A673 (cell line): ENCODE measurements around the gene POLDIP2. TPM values are rescaled to one million over a fixed set of nuclear protein-coding genes. Genes with fewer than 3 reads are reported as not detected.

ENCODE experiments used
- BruUV-seq: library from RNA; stranded (reverse); fragments of 400-500 nt; replicated peaks from 2 replicates; lab custom pipeline; 2021; lab: Mats Ljungman, UMichigan
- CTCF ChIA-PET: fragments of 300-600 bp; sonication (Branson Sonifier 250); formaldehyde crosslinking; loops from one replicate; lab custom pipeline; 2022; ENCODE audit warnings: antibody characterized with exemption; lab: Charles Lee
- POLR2A ChIA-PET: fragments of 300-600 bp; sonication (Branson Sonifier 250); formaldehyde crosslinking; loops from one replicate; lab custom pipeline; 2022; ENCODE audit warnings: antibody characterized with exemption; ENCODE audit not compliant: low non-redundant PET; lab: Charles Lee
- DNase-seq: peaks from one replicate; pipeline ENCODE4 v3.0.0-alpha.2; 2015; ENCODE audit warnings: low spot score
- H3K27ac ChIP-seq: fragments of 200-600 bp; sonication (generic); 2 replicates; pipeline ENCODE4 v1.5.1; 2016; ENCODE audit warnings: mixed run types, low read depth, mild to moderate bottlenecking, mixed read lengths, antibody characterized with exemption, low read length; ENCODE audit not compliant: poor library complexity, severe bottlenecking
- H3K27me3 ChIP-seq: fragments of 200-600 bp; sonication (generic); replicated peaks from 2 replicates; pipeline ENCODE4 v1.6.1; 2017; ENCODE audit warnings: mixed run types, low read depth, mild to moderate bottlenecking, mixed read lengths, antibody characterized with exemption, low read length; ENCODE audit not compliant: insufficient read depth, poor library complexity
- H3K36me3 ChIP-seq: fragments of 200-600 bp; sonication (generic); 2 replicates; pipeline ENCODE4 v1.6.1; 2016; ENCODE audit warnings: mixed run types, mild to moderate bottlenecking, mixed read lengths, antibody characterized with exemption, low read length; ENCODE audit not compliant: insufficient read depth, poor library complexity, severe bottlenecking
- H3K4me1 ChIP-seq: fragments of 200-600 bp; sonication (generic); 2 replicates; pipeline ENCODE4 v1.6.1; 2017; ENCODE audit warnings: mixed run types, mild to moderate bottlenecking, mixed read lengths, antibody characterized with exemption, low read length; ENCODE audit not compliant: insufficient read depth, poor library complexity, severe bottlenecking
- H3K4me3 ChIP-seq: fragments of 200-600 bp; sonication (generic); 2 replicates; pipeline ENCODE4 v1.5.1; 2016; ENCODE audit warnings: low read depth, mixed run types, mild to moderate bottlenecking, mixed read lengths, low read length; ENCODE audit not compliant: poor library complexity, severe bottlenecking
- H3K9me3 ChIP-seq: fragments of 200-600 bp; sonication (generic); 2 replicates; pipeline ENCODE4 v1.6.1; 2016; ENCODE audit warnings: mixed run types, low read depth, mild to moderate bottlenecking, mixed read lengths, antibody characterized with exemption, low read length; ENCODE audit not compliant: poor library complexity, severe bottlenecking
- EZH2 ChIP-seq: fragments of 200-600 bp; sonication (generic); IDR thresholded peaks from 2 replicates; pipeline ENCODE4 v1.6.1; 2017; ENCODE audit warnings: borderline replicate concordance, low read depth, mild to moderate bottlenecking, mixed read lengths, antibody characterized with exemption, low read length; ENCODE audit not compliant: poor library complexity, severe bottlenecking
- intact Hi-C: fragments of 100-400 bp; cut with micrococcal nuclease; formaldehyde crosslinking; loops from one replicate; pipeline ENCODE4 v1.10.0; 2022; ENCODE audit not compliant: unreplicated experiment
- total RNA-seq: library from RNA; stranded (reverse); gene quantifications from 2 replicates; pipeline ENCODE4 v1.2.3, GENCODE V29; 2021
- TF ChIP-seq, protein P1 (sequence below): fragments of 300-800, 200-600 bp; sonication (generic); conservative IDR thresholded peaks from 2 replicates; pipeline ENCODE4 v1.5.1; 2017; ENCODE audit warnings: low read depth, mild to moderate bottlenecking, antibody characterized with exemption, low read length, moderate library complexity, mixed read lengths

POLDIP2 gene
- total RNA-seq, 1 experiment from 2014 or later: 115 TPM

DNA sequence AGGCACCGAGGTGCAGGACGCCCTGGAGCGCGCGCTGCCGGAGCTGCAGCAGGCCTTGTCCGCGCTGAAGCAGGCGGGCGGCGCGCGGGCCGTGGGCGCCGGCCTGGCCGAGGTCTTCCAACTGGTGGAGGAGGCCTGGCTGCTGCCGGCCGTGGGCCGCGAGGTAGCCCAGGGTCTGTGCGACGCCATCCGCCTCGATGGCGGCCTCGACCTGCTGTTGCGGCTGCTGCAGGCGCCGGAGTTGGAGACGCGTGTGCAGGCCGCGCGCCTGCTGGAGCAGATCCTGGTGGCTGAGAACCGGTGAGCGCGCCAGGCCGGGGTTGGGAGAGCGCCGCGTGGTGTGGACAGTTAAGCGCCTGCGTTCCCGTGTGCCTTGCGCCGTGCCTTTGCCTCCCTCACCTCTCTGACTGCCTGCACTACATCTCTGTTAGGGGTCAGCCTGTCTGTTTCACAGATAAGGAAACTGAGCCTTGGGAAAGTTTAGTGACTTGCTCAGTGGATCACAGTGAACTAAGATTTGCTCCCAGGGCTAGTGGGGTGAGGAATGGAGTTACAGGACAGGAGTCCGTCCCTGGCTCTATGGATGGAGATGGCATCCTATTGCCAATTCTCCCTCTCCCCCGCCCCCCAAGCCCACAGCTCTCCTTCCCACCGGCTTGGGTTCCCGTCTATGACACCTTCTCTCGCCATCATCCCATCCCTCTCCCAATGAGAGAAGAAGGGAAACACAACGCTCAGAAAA, 15.0 kb upstream of the POLDIP2 start:
- Histone ChIP-seq H3K9me3 (no peaks in the 10 kb centered on the region), H3K27me3 (no peaks in the 10 kb centered on the region), H3K36me3 (no peaks in the 10 kb centered on the region), H3K4me1 (peaks cover 17% of the 10 kb centered on the region), H3K27ac (peak overlapping the region; percentile 64), H3K4me3 (peak overlapping the region; percentile 87)
- POLR2A ChIA-PET: interaction anchor here (1.3 kb wide), 1 partner anchor 15 kb away, joined by 3 read pairs; a partner anchor contains a TSS
- no peak for TF ChIP-seq EZH2
- TF ChIP-seq, protein P1, sequence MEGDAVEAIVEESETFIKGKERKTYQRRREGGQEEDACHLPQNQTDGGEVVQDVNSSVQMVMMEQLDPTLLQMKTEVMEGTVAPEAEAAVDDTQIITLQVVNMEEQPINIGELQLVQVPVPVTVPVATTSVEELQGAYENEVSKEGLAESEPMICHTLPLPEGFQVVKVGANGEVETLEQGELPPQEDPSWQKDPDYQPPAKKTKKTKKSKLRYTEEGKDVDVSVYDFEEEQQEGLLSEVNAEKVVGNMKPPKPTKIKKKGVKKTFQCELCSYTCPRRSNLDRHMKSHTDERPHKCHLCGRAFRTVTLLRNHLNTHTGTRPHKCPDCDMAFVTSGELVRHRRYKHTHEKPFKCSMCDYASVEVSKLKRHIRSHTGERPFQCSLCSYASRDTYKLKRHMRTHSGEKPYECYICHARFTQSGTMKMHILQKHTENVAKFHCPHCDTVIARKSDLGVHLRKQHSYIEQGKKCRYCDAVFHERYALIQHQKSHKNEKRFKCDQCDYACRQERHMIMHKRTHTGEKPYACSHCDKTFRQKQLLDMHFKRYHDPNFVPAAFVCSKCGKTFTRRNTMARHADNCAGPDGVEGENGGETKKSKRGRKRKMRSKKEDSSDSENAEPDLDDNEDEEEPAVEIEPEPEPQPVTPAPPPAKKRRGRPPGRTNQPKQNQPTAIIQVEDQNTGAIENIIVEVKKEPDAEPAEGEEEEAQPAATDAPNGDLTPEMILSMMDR: no peak
- peak; percentile 53 for DNase-seq
- BruUV-seq: no TSS peak
- CTCF ChIA-PET: no interaction called here
- intact Hi-C loops: no loop called here

DNA sequence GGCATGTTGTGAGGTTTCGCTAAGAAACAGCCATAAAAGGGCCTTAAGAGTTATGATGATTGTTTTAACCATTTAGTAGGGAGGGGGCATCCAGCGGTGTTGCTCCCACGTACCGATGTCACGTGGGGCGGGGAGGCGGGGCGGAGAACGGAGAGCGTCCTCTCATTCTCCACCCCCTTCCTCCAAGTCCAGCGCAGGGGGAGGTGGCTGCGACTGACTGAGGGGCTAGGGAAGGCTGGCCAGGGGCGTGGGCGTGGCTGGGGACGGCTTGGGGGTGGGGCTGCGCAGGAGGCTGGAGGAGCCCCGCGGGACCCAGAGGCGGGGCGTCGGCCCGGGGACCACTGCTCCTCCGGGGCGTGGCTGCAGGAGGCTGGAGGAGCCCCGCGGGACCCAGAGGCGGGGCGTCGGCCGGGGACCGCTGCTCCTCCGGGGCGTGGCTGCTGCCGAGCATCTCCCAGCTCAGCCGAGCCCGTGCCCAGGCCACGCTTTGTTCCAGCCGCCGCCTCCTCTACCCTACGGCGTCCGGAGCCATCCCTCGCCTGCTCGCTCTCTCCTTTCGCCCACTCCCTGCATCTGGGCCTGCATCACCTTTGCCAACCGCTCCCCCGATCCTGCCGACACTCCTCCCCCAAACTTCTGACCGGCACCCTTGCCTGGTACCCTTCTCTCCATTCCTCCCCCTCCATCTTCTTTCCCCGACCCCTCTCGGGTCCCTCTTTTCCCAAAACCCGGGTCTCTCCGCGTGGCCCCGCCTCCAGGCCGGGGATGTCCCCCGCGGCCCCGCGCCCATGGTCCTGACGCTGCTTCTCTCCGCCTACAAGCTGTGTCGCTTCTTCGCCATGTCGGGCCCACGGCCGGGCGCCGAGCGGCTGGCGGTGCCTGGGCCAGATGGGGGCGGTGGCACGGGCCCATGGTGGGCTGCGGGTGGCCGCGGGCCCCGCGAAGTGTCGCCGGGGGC, 14.2 kb upstream of the POLDIP2 start, which contains the start of gene SARM1:
TSS of gene SARM1 (plus strand) at position 450 of the 958 bp plus-strand sequence. CDS start at position 789, 339 bp downstream.
- TF ChIP-seq, protein P1: no peak
- TF ChIP-seq EZH2: no peak
- peak; percentile 98 for DNase-seq
- ChIA-PET POLR2A (interaction anchor here (1.3 kb wide), 1 partner anchor 14 kb away, joined by 3 read pairs; a partner anchor contains a TSS), CTCF (no interaction called here)
- Histone ChIP-seq H3K27me3 (no peaks in the 10 kb centered on the region), H3K4me3 (peak within 1 kb of the TSS; percentile 87), H3K9me3 (no peaks in the 10 kb centered on the region), H3K36me3 (no peaks in the 10 kb centered on the region), H3K4me1 (peaks cover 17% of the 10 kb centered on the region), H3K27ac (peak within 1 kb of the TSS; percentile 64)
- intact Hi-C loops: no loop called here
- BruUV-seq: no TSS peak

GRCh38 chr17:28370744-28371103, 13.4 kb upstream of the POLDIP2 start:
- no peaks in the 10 kb centered on the region for H3K9me3 ChIP-seq
- ChIA-PET CTCF (no interaction called here), POLR2A (no interaction called here)
- H3K4me3 ChIP-seq: peak overlapping the region; percentile 87
- BruUV-seq: no TSS peak
- intact Hi-C loops: no loop called here
- H3K4me1 ChIP-seq: peaks cover 17% of the 10 kb centered on the region
- H3K36me3 ChIP-seq: no peaks in the 10 kb centered on the region
- DNase-seq: no peak
- peak overlapping the region; percentile 47 for H3K27ac ChIP-seq
- no peaks in the 10 kb centered on the region for H3K27me3 ChIP-seq
- TF ChIP-seq EZH2: no peak
- TF ChIP-seq, protein P1: no peak
